ENCODE measurements around the gene ZNF740. TPM values are rescaled to one million over a fixed set of nuclear protein-coding genes. Genes with fewer than 3 reads are reported as not detected.

ZNF740 gene
- total RNA-seq, 1 experiment from 2014 or later: 41.2 TPM

DNA sequence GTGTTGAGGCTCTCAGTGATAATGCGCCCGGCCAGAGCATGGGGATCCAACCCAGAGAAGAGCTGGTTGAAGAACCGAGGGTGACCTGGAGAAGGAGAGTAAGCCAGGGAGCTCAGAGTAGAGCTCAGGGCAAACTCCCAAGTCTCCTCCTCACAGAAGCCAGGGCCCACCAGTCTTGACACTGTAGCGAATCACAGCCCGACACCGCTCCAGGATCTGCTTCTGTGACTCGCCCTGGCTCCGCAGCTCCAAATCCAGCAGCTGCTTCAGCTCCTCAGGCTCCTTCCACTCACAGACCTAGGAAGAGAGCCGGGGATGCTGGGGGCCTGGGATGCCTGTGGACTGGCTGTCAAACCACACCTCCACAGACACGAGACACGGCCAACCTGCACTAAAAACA is 8.2 kb upstream of the ZNF740 start:
- no peak overlapping the region for H3K9ac ChIP-seq (ENCODE audit: extremely low read depth, insufficient read length, low read length)
- no peak overlapping the region for H2BK5ac ChIP-seq (ENCODE audit: insufficient read length, low read length)
- Mint-ChIP-seq H3K36me3 (ENCODE audit: insufficient read depth in 1 of 3, low read depth in 3 of 3) (peaks cover 0 to 6% (median 0%) of the 10 kb centered on the region in 3 experiments; a peak in 1 of 7 replicates), H3K4me1 (peaks cover 11 to 21% of the 10 kb centered on the region in 2 experiments), H3K27me3 (ENCODE audit: low read depth) (peaks cover 93% of the 10 kb centered on the region), H3K27ac (no peak overlapping the region), H3K4me3 (no peak overlapping the region), H3K9me3 (no peaks in the 10 kb centered on the region; a peak in 1 of 5 replicates)
- H2BK15ac ChIP-seq (ENCODE audit: low read depth, low read length): no peak overlapping the region
- TF ChIP-seq, protein P1, sequence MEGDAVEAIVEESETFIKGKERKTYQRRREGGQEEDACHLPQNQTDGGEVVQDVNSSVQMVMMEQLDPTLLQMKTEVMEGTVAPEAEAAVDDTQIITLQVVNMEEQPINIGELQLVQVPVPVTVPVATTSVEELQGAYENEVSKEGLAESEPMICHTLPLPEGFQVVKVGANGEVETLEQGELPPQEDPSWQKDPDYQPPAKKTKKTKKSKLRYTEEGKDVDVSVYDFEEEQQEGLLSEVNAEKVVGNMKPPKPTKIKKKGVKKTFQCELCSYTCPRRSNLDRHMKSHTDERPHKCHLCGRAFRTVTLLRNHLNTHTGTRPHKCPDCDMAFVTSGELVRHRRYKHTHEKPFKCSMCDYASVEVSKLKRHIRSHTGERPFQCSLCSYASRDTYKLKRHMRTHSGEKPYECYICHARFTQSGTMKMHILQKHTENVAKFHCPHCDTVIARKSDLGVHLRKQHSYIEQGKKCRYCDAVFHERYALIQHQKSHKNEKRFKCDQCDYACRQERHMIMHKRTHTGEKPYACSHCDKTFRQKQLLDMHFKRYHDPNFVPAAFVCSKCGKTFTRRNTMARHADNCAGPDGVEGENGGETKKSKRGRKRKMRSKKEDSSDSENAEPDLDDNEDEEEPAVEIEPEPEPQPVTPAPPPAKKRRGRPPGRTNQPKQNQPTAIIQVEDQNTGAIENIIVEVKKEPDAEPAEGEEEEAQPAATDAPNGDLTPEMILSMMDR (conservative IDR thresholded peaks at IDR 0.05): no peak
- H3K18ac ChIP-seq (ENCODE audit: insufficient read length, low read depth, low read length): no peak overlapping the region
- H3K79me1 ChIP-seq (ENCODE audit: insufficient read depth, low read depth, low read length, poor library complexity, severe bottlenecking): no peaks in the 10 kb centered on the region
- H2BK20ac ChIP-seq (ENCODE audit: low read depth, low read length, poor library complexity, severe bottlenecking): no peak overlapping the region
- no peaks in the 10 kb centered on the region for H3K23me2 ChIP-seq (ENCODE audit: insufficient read length, low read depth, low read length, poor library complexity, severe bottlenecking)
- H4K5ac ChIP-seq (ENCODE audit: insufficient read length, low read depth, low read length): no peak overlapping the region
- H3T11ph ChIP-seq (ENCODE audit: low read length): no peak overlapping the region
- no peak overlapping the region for H4K8ac ChIP-seq (replicated peaks; ENCODE audit: insufficient read length, low read depth, low read length)
- H3K56ac ChIP-seq (ENCODE audit: insufficient read length, low read depth, low read length): no peak overlapping the region
- no peaks in the 10 kb centered on the region for H4K20me1 ChIP-seq (ENCODE audit: control insufficient read depth, insufficient read depth, insufficient read length)
- no peak overlapping the region for H4K91ac ChIP-seq (ENCODE audit: insufficient read length, low read depth, low read length)
- H3K4me1 ChIP-seq (ENCODE audit: insufficient read depth, low read length): no peaks in the 10 kb centered on the region; the same call in 1 of the 2 replicates
- H2AK5ac ChIP-seq (ENCODE audit: insufficient read length, low read length): no peak overlapping the region
- H3K4ac ChIP-seq (ENCODE audit: low read depth, low read length): no peak overlapping the region
- no peak overlapping the region for H2AFZ ChIP-seq (ENCODE audit: low read length)
- no peaks in the 10 kb centered on the region for H3K79me2 ChIP-seq (ENCODE audit: insufficient read depth, low read length)
- no peak overlapping the region for H3K27ac ChIP-seq (ENCODE audit: insufficient read length, low read depth, low read length)
- H3K27me3 ChIP-seq (ENCODE audit: insufficient read depth, low read length): peaks cover 26% of the 10 kb centered on the region
- no peak overlapping the region for H3K23ac ChIP-seq (ENCODE audit: insufficient read length, low read depth, low read length)
- H3K4me2 ChIP-seq (ENCODE audit: insufficient read depth, insufficient read length, low read length): no peak overlapping the region
- no peak for DNase-seq
- WGBS (ENCODE audit: extremely low coverage, insufficient read length, low lambda C conversion rate): no CpG with 5 or more reads among the region's 11 CpGs
- no peaks in the 10 kb centered on the region for H3K9me3 ChIP-seq (ENCODE audit: control insufficient read depth, low read depth, low read length)
- H3K14ac ChIP-seq (ENCODE audit: insufficient read depth, low read length): no peak overlapping the region
- no peak overlapping the region for H2BK120ac ChIP-seq (ENCODE audit: low read depth, low read length, poor library complexity, severe bottlenecking)
- no peak overlapping the region for H2BK12ac ChIP-seq (ENCODE audit: insufficient read length, low read depth, low read length)
